Breast epithelium (tissue), 4 donors: ENCODE measurements around the gene ACADVL. TPM values are rescaled to one million over a fixed set of nuclear protein-coding genes. Genes with fewer than 3 reads are reported as not detected.

Experiments used
- DNase-seq, 2 donors: peaks; one replicate each; pipeline ENCODE4 v3.0.0-alpha.2; 2019; ENCODE audit warnings: low spot score in 2 of 2
- H3K27ac ChIP-seq, 2 donors: fragments of 200-600 bp; sonication (generic) in 1 of 2; one replicate each; pipeline ENCODE4 v1.5.1; 2016 to 2019; ENCODE audit warnings: mild to moderate bottlenecking in 1 of 2
- H3K27me3 ChIP-seq, 2 donors: fragments of 200-600 bp; sonication (generic) in 1 of 2; one replicate each; pipeline versions ENCODE4 v1.5.1 to v1.6.0; 2017 to 2019; ENCODE audit warnings: control low read depth in 1 of 2, mild to moderate bottlenecking in 1 of 2
- H3K36me3 ChIP-seq: fragments of 200-600 bp; one replicate; pipeline ENCODE4 v1.5.1; 2019
- H3K4me1 ChIP-seq, 2 donors: fragments of 200-600 bp; sonication (generic); one replicate each; pipeline ENCODE4 v1.5.1; 2016 to 2019; ENCODE audit warnings: control low read depth in 1 of 2
- H3K4me3 ChIP-seq, 3 donors: fragments of 200-600 bp; sonication (generic); 1 replicate in 2 of 3; 2 replicates in 1 of 3; pipeline ENCODE4 v1.5.1; 2016 to 2019; ENCODE audit warnings: mild to moderate bottlenecking in 3 of 3, moderate library complexity in 2 of 3
- H3K9me3 ChIP-seq, 2 donors: fragments of 200-600 bp; sonication (generic) in 1 of 2; one replicate each; pipeline ENCODE4 v1.5.1; 2016 to 2019; ENCODE audit warnings: control low read depth in 1 of 2
- POLR2A ChIP-seq: fragments of 450-650 bp; IDR thresholded peaks from one replicate; pipeline ENCODE4 v1.6.1; 2016; ENCODE audit warnings: antibody characterized with exemption, mild to moderate bottlenecking, moderate library complexity
- POLR2AphosphoS5 ChIP-seq, 3 donors: sonication (generic); formaldehyde crosslinking; IDR thresholded peaks; one replicate each; pipeline ENCODE4 v1.6.1; 2017; ENCODE audit warnings: antibody characterized with exemption in 3 of 3
- intact Hi-C: fragments of 100-400 bp; cut with DNase I; formaldehyde crosslinking; loops from one replicate; pipeline ENCODE4 v1.15.1; 2023; ENCODE audit warnings: low total_unique reads
- total RNA-seq, 3 donors: library from RNA; depleted of rRNA; stranded (reverse); fragments of >200 nt; gene quantifications; one replicate each; pipeline ENCODE4 v1.1.0, GENCODE V29; 2016
- TF ChIP-seq, protein P1 (sequence below), 3 donors: fragments of 450-650 bp; IDR thresholded peaks; one replicate each; pipeline ENCODE4 v1.5.1; 2016 to 2017; ENCODE audit warnings: antibody characterized with exemption in 3 of 3, mild to moderate bottlenecking in 3 of 3, moderate library complexity in 3 of 3

Gene ACADVL
- total RNA-seq, 3 donors from 2014 or later: 421 to 1,002 (median 829) TPM

DNA sequence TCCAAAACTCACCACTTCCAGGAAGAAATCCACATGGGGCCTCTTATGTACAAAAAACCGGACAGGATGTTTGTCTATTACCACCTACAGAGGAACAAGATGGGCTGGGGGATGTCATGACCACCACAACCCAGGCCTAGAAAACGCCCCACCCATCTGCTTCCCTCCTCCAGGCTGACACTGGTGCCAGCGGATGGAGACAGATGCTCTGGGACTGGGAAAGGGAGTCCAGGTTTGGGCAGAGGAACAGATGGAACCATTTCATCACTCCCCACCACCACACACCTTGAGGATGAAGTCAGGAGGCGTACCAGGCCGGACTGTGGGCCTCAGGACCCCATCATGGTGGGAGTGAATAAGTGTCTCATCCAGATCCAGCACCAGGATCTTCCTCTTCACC, 27.0 kb downstream of the ACADVL start:
- Histone ChIP-seq H3K9me3 (no peaks in the 10 kb centered on the region), H3K27me3 (no peaks in the 10 kb centered on the region), H3K36me3 (no peaks in the 10 kb centered on the region), H3K4me1 (peaks cover 3 to 19% of the 10 kb centered on the region in 2 donors), H3K27ac (no peak overlapping the region), H3K4me3 (no peak overlapping the region)
- intact Hi-C loops: no loop called here
- TF ChIP-seq POLR2A (no peak), POLR2AphosphoS5 (IDR thresholded peaks at IDR 0.05) (no peak)
- TF ChIP-seq, protein P1, sequence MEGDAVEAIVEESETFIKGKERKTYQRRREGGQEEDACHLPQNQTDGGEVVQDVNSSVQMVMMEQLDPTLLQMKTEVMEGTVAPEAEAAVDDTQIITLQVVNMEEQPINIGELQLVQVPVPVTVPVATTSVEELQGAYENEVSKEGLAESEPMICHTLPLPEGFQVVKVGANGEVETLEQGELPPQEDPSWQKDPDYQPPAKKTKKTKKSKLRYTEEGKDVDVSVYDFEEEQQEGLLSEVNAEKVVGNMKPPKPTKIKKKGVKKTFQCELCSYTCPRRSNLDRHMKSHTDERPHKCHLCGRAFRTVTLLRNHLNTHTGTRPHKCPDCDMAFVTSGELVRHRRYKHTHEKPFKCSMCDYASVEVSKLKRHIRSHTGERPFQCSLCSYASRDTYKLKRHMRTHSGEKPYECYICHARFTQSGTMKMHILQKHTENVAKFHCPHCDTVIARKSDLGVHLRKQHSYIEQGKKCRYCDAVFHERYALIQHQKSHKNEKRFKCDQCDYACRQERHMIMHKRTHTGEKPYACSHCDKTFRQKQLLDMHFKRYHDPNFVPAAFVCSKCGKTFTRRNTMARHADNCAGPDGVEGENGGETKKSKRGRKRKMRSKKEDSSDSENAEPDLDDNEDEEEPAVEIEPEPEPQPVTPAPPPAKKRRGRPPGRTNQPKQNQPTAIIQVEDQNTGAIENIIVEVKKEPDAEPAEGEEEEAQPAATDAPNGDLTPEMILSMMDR (IDR thresholded peaks at IDR 0.05): no peak
- DNase-seq: no peak

DNA sequence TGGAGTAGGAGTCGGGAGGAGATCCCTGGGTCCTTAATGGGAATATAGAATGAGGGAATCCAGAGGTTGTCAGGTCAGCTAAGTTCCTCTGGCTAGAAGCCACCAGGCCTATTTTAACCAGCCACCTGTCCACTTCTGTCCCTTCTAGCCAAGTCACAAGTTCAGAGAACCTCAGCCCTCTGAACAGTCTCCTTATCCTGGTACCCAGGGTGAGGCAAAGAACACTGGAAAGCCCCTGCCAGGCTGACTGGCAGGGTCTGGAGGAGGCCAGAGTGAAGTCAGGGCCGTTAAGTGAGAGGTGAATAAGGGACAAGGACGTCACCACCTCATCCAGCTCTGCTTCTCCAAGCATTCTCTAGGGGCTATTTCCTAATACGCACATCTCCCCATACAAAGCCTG, 29.1 kb downstream of the ACADVL start:
- Histone ChIP-seq H3K27ac (no peak overlapping the region), H3K4me3 (no peak overlapping the region), H3K4me1 (peaks cover 3 to 28% of the 10 kb centered on the region in 2 donors), H3K27me3 (no peaks in the 10 kb centered on the region), H3K9me3 (no peaks in the 10 kb centered on the region), H3K36me3 (no peaks in the 10 kb centered on the region)
- intact Hi-C loops: no loop called here
- TF ChIP-seq, protein P1 (IDR thresholded peaks at IDR 0.05): no peak
- no peak for TF ChIP-seq POLR2AphosphoS5 (IDR thresholded peaks at IDR 0.05)
- no peak for TF ChIP-seq POLR2A
- no peak for DNase-seq

DNA sequence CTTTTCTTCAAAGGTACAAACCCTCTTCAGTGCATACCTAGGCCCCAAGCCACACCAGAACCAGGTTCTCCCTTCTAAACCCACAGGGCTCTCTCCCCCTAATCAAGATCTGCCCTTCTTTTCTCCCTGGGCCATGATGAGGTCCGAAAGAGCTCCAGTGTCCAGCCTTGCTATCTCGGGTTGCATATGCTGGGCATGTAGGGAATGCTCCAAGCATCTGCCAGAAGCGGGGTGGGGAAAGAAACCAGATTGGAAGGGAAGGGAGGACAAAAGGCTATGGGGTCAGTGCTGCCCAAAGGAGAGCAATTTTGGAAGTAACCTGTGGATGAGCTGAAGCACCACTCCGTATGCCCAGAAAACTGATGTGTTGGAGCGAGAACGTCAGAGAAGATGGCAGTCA, 29.5 kb downstream of the ACADVL start:
- Histone ChIP-seq H3K27me3 (no peaks in the 10 kb centered on the region), H3K27ac (peak overlapping the region in 1 of 2 donors; percentile 100), H3K4me1 (peaks cover 3 to 28% of the 10 kb centered on the region in 2 donors), H3K4me3 (peak overlapping the region in 1 of 3 donors; percentile 87), H3K36me3 (no peaks in the 10 kb centered on the region), H3K9me3 (no peaks in the 10 kb centered on the region)
- intact Hi-C loops: no loop called here
- DNase-seq: no peak
- TF ChIP-seq, protein P1 (IDR thresholded peaks at IDR 0.05): no peak
- TF ChIP-seq POLR2A (no peak), POLR2AphosphoS5 (IDR thresholded peaks at IDR 0.05) (no peak)

DNA sequence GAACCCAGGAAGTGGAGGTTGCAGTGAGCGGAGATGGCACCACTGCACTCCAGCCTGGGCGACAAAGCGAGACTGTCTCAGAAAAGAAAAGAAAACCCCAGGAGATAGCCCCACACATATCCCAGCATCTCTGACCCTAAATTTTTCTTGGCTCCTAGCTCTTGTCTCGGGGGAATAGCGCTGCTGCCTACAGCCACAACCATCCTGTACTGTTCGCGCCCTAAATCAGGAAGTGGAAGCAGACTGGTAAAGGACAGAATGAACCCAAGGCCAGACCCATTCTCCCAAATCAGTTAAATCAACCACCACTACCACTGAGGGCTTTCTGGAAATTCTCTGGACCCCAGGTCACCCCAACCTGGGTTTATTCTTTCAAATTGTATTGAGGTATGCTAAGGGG, 30.1 kb downstream of the ACADVL start:
- Histone ChIP-seq H3K27me3 (no peaks in the 10 kb centered on the region), H3K4me3 (peak overlapping the region; percentile 84 to 93 (median 87)), H3K9me3 (no peaks in the 10 kb centered on the region), H3K27ac (peak overlapping the region; percentile 100), H3K4me1 (peaks cover 3 to 28% of the 10 kb centered on the region in 2 donors), H3K36me3 (no peaks in the 10 kb centered on the region)
- intact Hi-C loops: no loop called here
- TF ChIP-seq POLR2A (no peak), POLR2AphosphoS5 (IDR thresholded peaks at IDR 0.05) (no peak)
- TF ChIP-seq, protein P1 (IDR thresholded peaks at IDR 0.05): no peak
- DNase-seq: no peak

DNA sequence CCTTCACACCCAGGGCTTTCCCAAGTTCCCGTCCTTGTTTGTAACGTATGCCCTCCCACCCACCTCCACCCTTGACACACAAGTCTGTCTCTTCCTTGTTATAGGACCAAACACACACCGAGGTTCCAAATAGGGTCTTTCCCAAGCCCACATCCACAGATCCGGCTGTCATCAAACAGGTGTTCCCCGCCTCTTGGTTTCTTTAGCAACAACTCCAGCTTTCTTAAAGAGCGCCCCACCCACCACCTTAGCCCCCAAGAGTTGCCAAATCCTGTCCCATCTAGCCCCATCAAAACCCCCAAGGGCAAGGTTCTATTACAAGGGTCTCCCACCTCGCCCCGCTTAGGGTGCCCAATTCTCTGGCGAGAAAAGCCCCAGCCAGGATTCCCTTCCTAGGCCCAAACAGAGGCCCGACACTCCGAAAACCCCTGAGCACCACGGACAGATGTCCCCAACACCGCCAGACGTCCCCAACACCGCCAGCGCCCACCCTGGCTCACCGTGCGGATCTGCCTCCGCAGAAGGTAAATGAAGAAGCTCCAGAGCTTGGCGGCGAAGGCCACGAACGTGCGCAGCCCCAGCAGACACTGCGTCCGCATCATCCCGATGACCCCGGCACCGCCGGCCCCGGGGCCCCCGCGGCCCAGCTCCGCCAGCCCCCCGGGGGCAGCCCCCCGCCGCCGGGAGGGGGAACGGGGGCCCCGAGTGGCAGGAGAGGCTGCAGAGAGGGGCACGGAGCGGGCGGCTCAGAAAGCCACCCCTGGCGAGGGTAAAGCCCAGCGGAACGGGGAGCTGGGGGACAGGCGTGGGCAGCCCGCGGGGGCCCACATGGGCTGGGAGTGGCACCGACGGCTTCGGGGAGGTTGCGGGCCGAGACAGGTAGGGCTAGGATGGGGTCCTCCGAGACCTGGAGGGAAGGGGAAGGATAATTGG, 31.2 kb downstream of the ACADVL start:
- intact Hi-C loops: no loop called here
- Histone ChIP-seq H3K9me3 (no peaks in the 10 kb centered on the region), H3K36me3 (no peaks in the 10 kb centered on the region), H3K27ac (peak overlapping the region; percentile 100), H3K4me3 (peak overlapping the region; percentile 84 to 93 (median 87)), H3K27me3 (no peaks in the 10 kb centered on the region), H3K4me1 (peaks cover 3 to 28% of the 10 kb centered on the region in 2 donors)
- no peak for TF ChIP-seq POLR2AphosphoS5 (IDR thresholded peaks at IDR 0.05)
- TF ChIP-seq, protein P1 (IDR thresholded peaks at IDR 0.05): no peak
- no peak for TF ChIP-seq POLR2A
- DNase-seq: no peak
